C4-2B (cell line): ENCODE results near the gene TWIST2.

Experiments
- CTCF ChIP-seq: fragments of 450-650 bp; conservative IDR thresholded peaks from 2 replicates; pipeline ENCODE4 v1.5.1; 2017; ENCODE audit warnings: mild to moderate bottlenecking
- ZFX ChIP-seq: fragments of 450-650 bp; IDR thresholded peaks from 2 replicates; pipeline ENCODE4 v1.6.1; 2017

DNA sequence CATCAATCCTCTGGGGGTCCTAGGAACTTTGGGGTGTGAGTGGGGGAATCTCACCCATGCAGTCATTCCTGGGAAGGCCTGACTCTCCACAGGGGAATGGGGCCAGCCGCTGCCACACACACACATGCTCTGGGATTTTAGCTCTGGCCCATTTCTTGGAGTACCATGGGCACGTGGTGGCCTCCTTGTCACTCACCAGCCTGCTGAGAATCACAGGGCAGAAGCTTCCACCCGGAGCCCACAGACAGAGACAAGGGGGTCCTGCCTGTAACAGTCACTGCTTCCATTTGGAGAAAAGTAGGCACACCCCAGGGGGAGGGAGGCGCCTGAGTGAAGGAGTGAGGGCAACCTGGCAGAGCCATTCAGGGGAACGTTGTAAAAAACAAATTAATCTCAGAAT is 48.8 kb downstream of the TWIST2 start:
- TF ChIP-seq CTCF, result no peak
- TF ChIP-seq ZFX, result no peak
